Measurements from ENCODE around the gene CPLX1. TPM values are rescaled to one million over a fixed set of nuclear protein-coding genes. Genes with fewer than 3 reads are reported as not detected.
"Not testable (repeated sequence)": the region's sequence is repeated elsewhere in the genome, so short reads cannot be mapped to it uniquely, and the experiment has no call there.

CPLX1 gene
- total RNA-seq, 1 donor from 2014 or later = 0.64 TPM

- no peaks in the 10 kb centered on the region for H3K9me3 Mint-ChIP-seq
Observed at GRCh38 chr4:819401-820229, 6.3 kb downstream of the CPLX1 start.

GRCh38 chr4:818106-818921 lies 7.6 kb downstream of the CPLX1 start:
- no peak overlapping the region for H3K27ac Mint-ChIP-seq
- H3K4me1 Mint-ChIP-seq (ENCODE audit: low read depth) = no peaks in the 10 kb centered on the region
- no peaks in the 10 kb centered on the region for H3K36me3 Mint-ChIP-seq (ENCODE audit: low read depth)
- H3K4me3 Mint-ChIP-seq (ENCODE audit: low read depth) = no peak overlapping the region
- DNase-seq (ENCODE audit: low spot score) = no peak
- intact Hi-C loops (cut with micrococcal nuclease) = no loop called here
- H3K27me3 Mint-ChIP-seq (ENCODE audit: low read depth) = peaks cover 34% of the 10 kb centered on the region
- no peaks in the 10 kb centered on the region for H3K9me3 Mint-ChIP-seq

More at GRCh38 chr4:819401-820229, 6.3 kb downstream of the CPLX1 start:
- Mint-ChIP-seq H3K36me3 (ENCODE audit: low read depth) (no peaks in the 10 kb centered on the region), H3K4me3 (ENCODE audit: low read depth) (no peak overlapping the region), H3K27ac (no peak overlapping the region), H3K4me1 (ENCODE audit: low read depth) (no peaks in the 10 kb centered on the region), H3K27me3 (ENCODE audit: low read depth) (peaks cover 30% of the 10 kb centered on the region)
- DNase-seq (ENCODE audit: low spot score) = no peak
- intact Hi-C loops (cut with micrococcal nuclease) = no loop called here

- intact Hi-C loops (cut with micrococcal nuclease) = no loop called here
- Mint-ChIP-seq H3K9me3 (no peaks in the 10 kb centered on the region), H3K27ac (no peak overlapping the region), H3K4me1 (ENCODE audit: low read depth) (no peaks in the 10 kb centered on the region), H3K4me3 (ENCODE audit: low read depth) (no peak overlapping the region), H3K27me3 (ENCODE audit: low read depth) (peaks cover 30% of the 10 kb centered on the region), H3K36me3 (ENCODE audit: low read depth) (no peaks in the 10 kb centered on the region)
- DNase-seq (ENCODE audit: low spot score) = no peak
Observed at GRCh38 chr4:815464-816146, 10.3 kb downstream of the CPLX1 start.

- H3K4me3 Mint-ChIP-seq (ENCODE audit: low read depth) = no peak overlapping the region
- H3K9me3 Mint-ChIP-seq = no peaks in the 10 kb centered on the region
- H3K27ac Mint-ChIP-seq = no peak overlapping the region
- no peak for DNase-seq (ENCODE audit: low spot score)
- peaks cover 30% of the 10 kb centered on the region for H3K27me3 Mint-ChIP-seq (ENCODE audit: low read depth)
- H3K36me3 Mint-ChIP-seq (ENCODE audit: low read depth) = no peaks in the 10 kb centered on the region
- H3K4me1 Mint-ChIP-seq (ENCODE audit: low read depth) = no peaks in the 10 kb centered on the region
- intact Hi-C loops (cut with micrococcal nuclease) = no loop called here
Observed at GRCh38 chr4:814312-814850, 11.5 kb downstream of the CPLX1 start.

GRCh38 chr4:813900-814299 lies 12.0 kb downstream of the CPLX1 start:
- no peak overlapping the region for H3K4me3 Mint-ChIP-seq (ENCODE audit: low read depth)
- no peak for DNase-seq (ENCODE audit: low spot score)
- H3K9me3 Mint-ChIP-seq = no peaks in the 10 kb centered on the region
- no peaks in the 10 kb centered on the region for H3K36me3 Mint-ChIP-seq (ENCODE audit: low read depth)
- H3K4me1 Mint-ChIP-seq (ENCODE audit: low read depth) = no peaks in the 10 kb centered on the region
- H3K27me3 Mint-ChIP-seq (ENCODE audit: low read depth) = peaks cover 30% of the 10 kb centered on the region
- no peak overlapping the region for H3K27ac Mint-ChIP-seq
- intact Hi-C loops (cut with micrococcal nuclease) = no loop called here

GRCh38 chr4:808860-809570 lies 16.9 kb downstream of the CPLX1 start:
- Mint-ChIP-seq H3K9me3 (no peaks in the 10 kb centered on the region), H3K27me3 (ENCODE audit: low read depth) (peaks cover 19% of the 10 kb centered on the region), H3K36me3 (ENCODE audit: low read depth) (no peaks in the 10 kb centered on the region), H3K4me1 (ENCODE audit: low read depth) (no peaks in the 10 kb centered on the region), H3K27ac (no peak overlapping the region), H3K4me3 (ENCODE audit: low read depth) (no peak overlapping the region)
- no peak for DNase-seq (ENCODE audit: low spot score)
- intact Hi-C loops (cut with micrococcal nuclease) = no loop called here

- no peak overlapping the region for H3K4me3 Mint-ChIP-seq (ENCODE audit: low read depth)
- H3K36me3 Mint-ChIP-seq (ENCODE audit: low read depth) = no peaks in the 10 kb centered on the region
- no peak overlapping the region for H3K27ac Mint-ChIP-seq
- no peaks in the 10 kb centered on the region for H3K4me1 Mint-ChIP-seq (ENCODE audit: low read depth)
- intact Hi-C loops (cut with micrococcal nuclease) = no loop called here
- H3K9me3 Mint-ChIP-seq = no peaks in the 10 kb centered on the region
- peaks cover 10% of the 10 kb centered on the region for H3K27me3 Mint-ChIP-seq (ENCODE audit: low read depth)
- DNase-seq (ENCODE audit: low spot score) = no peak
Observed at GRCh38 chr4:807792-808191, 18.1 kb downstream of the CPLX1 start.

- intact Hi-C loops (cut with micrococcal nuclease); H3K27ac Mint-ChIP-seq; DNase-seq (ENCODE audit: low spot score); H3K4me3 Mint-ChIP-seq (ENCODE audit: low read depth); H3K36me3 Mint-ChIP-seq (ENCODE audit: low read depth); H3K9me3 Mint-ChIP-seq; H3K4me1 Mint-ChIP-seq (ENCODE audit: low read depth): not testable (repeated sequence)
- H3K27me3 Mint-ChIP-seq (ENCODE audit: low read depth) = peaks cover 10% of the 10 kb centered on the region
Observed at GRCh38 chr4:806979-807378, 18.9 kb downstream of the CPLX1 start.

GRCh38 chr4:804804-805203 lies 21.1 kb downstream of the CPLX1 start:
- Mint-ChIP-seq H3K27ac (no peak overlapping the region), H3K4me1 (ENCODE audit: low read depth) (peaks cover 4% of the 10 kb centered on the region), H3K4me3 (ENCODE audit: low read depth) (no peak overlapping the region), H3K9me3 (peaks cover 7% of the 10 kb centered on the region), H3K27me3 (ENCODE audit: low read depth) (peaks cover 4% of the 10 kb centered on the region), H3K36me3 (ENCODE audit: low read depth) (no peaks in the 10 kb centered on the region)
- intact Hi-C loops (cut with micrococcal nuclease) = no loop called here
- DNase-seq (ENCODE audit: low spot score) = no peak

- intact Hi-C loops (cut with micrococcal nuclease) = no loop called here
- Mint-ChIP-seq H3K4me3 (ENCODE audit: low read depth) (no peak overlapping the region), H3K9me3 (peaks cover 7% of the 10 kb centered on the region)
Observed at GRCh38 chr4:803884-804283, 22.0 kb downstream of the CPLX1 start.

GRCh38 chr4:801436-802124 lies 24.3 kb downstream of the CPLX1 start:
- H3K36me3 Mint-ChIP-seq (ENCODE audit: low read depth) = no peaks in the 10 kb centered on the region
- peaks cover 5% of the 10 kb centered on the region for H3K27me3 Mint-ChIP-seq (ENCODE audit: low read depth)
- intact Hi-C loops (cut with micrococcal nuclease) = no loop called here
- H3K4me3 Mint-ChIP-seq (ENCODE audit: low read depth) = no peak overlapping the region
- no peak overlapping the region for H3K27ac Mint-ChIP-seq
- peaks cover 7% of the 10 kb centered on the region for H3K9me3 Mint-ChIP-seq
- no peak for DNase-seq (ENCODE audit: low spot score)
- peaks cover 11% of the 10 kb centered on the region for H3K4me1 Mint-ChIP-seq (ENCODE audit: low read depth)

More at GRCh38 chr4:803884-804283, 22.0 kb downstream of the CPLX1 start:
- H3K27me3 Mint-ChIP-seq (ENCODE audit: low read depth) = peaks cover 4% of the 10 kb centered on the region
- DNase-seq (ENCODE audit: low spot score) = no peak
- H3K27ac Mint-ChIP-seq = no peak overlapping the region
- peaks cover 10% of the 10 kb centered on the region for H3K4me1 Mint-ChIP-seq (ENCODE audit: low read depth)
- no peaks in the 10 kb centered on the region for H3K36me3 Mint-ChIP-seq (ENCODE audit: low read depth)

GRCh38 chr4:797066-797465 lies 28.9 kb downstream of the CPLX1 start:
- DNase-seq (ENCODE audit: low spot score) = no peak
- H3K4me3 Mint-ChIP-seq (ENCODE audit: low read depth) = no peak overlapping the region
- no peak overlapping the region for H3K27ac Mint-ChIP-seq
- peaks cover 20% of the 10 kb centered on the region for H3K4me1 Mint-ChIP-seq (ENCODE audit: low read depth)
- no peaks in the 10 kb centered on the region for H3K36me3 Mint-ChIP-seq (ENCODE audit: low read depth)
- peaks cover 7% of the 10 kb centered on the region for H3K9me3 Mint-ChIP-seq
- peaks cover 37% of the 10 kb centered on the region for H3K27me3 Mint-ChIP-seq (ENCODE audit: low read depth)
- intact Hi-C loops (cut with micrococcal nuclease) = no loop called here
